Jurkat, Clone E6-1 (cell line): ENCODE measurements around the gene REP15.
"Not testable (repeated sequence)": the region's sequence is repeated elsewhere in the genome, so short reads cannot be mapped to it uniquely, and the experiment has no call there.

ENCODE experiments used
- DNase-seq: peaks from one replicate; pipeline ENCODE4 v3.0.0-alpha.2; 2011; ENCODE audit warnings: low read depth, low spot score
- H3K4me3 ChIP-seq: 2 replicates; pipeline ENCODE4 v1.5.1; 2011; ENCODE audit warnings: mild to moderate bottlenecking, low read length, control low read depth, moderate library complexity

The REP15 gene

GRCh38 chr12:27745734-27746133, 49.5 kb downstream of the REP15 start:
- DNase-seq, H3K4me3 ChIP-seq: not testable (repeated sequence)
